ENCODE data around the gene INPP5F.
"Not testable (repeated sequence)": the region's sequence is repeated elsewhere in the genome, so short reads cannot be mapped to it uniquely, and the experiment has no call there.

Gene INPP5F

GRCh38 chr10:119742947-119743648 lies 17.2 kb downstream of the INPP5F start:
- DNase-seq, result no peak

DNA sequence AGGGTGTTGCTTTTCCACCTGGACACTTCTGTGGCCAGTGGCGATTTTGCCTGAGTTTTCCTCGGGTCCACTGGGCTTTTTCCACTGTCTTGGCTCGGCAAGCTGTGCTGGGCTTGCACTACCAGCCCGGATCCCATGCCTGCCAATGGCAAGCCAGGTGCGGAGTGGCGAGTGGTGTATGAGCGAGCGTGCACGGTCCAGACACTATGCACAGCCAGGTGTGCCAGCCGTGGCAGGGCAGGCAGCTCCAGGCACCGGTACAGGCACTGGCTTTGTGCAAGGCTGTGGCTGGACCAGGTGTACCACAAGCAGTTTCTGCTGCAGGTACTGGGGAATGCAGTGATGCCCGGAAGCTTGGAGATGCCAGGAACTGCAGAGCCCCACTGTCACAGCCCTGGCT lies 22.1 kb downstream of the INPP5F start:
- no peak for DNase-seq

- no peak for DNase-seq
Measured at GRCh38 chr10:119748871-119749270, 23.0 kb downstream of the INPP5F start.

DNA sequence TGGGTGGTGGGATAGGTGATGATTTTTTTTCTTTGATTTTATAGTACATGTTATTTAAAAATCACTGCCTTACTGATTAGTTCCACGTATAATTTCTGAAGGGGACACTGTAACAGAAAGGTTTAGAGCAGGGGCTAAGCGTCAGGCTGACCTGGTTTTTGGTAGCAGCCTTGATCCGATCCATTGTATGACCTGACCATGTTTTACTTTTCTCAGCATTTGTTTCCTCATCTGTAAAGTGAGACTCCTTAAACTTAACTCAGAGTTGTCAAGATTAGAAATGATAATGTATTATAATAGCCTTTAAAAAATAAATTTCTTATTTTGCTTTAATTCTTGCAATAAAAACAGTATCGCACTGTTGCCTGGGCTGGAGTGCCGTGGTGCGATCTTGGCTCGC lies 23.6 kb downstream of the INPP5F start:
- DNase-seq, result no peak

DNA sequence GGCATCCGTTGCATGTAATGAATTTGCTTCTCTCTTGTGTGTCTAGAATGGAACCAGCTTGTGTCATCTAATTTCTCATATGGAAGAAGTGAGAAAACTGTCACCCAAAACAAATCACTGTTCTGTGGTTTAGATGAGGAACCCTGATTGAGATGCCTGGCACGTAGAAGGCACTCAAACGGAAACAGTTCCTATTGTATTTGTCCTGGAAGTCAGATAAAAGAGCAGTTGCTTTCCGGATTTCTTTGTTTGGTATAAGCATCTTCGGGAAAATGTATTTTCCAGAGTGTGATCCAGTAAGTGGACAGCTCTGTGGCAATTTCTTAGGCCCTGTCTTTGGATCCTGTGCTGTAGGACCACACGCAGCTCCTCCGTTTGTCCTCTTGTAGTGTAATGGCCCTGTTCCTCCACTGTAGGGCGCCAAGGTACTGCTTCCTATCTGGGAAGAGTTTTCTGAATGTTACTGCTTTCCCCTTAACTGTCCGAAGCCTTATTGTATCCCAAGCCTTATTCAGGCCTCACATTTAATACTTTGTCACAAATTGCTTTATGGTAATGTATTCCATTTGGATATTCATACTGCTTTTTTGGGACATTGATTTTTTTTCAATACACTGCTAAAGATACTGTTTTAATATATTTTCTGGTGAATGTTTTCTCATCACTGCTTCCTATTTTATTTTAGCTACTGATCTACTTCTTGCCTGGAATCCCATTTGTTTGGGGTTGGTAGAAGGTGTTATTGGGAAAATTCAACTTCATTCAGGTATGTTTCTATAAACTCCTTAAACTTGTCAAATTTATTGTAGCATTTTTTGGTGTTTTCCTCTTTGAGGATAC lies 24.8 kb downstream of the INPP5F start:
- peak; percentile 59 to 67 for DNase-seq

GRCh38 chr10:119753309-119753708 lies 27.5 kb downstream of the INPP5F start:
- no peak for DNase-seq

GRCh38 chr10:119754085-119754484 lies 28.2 kb downstream of the INPP5F start:
- no peak for DNase-seq

DNA sequence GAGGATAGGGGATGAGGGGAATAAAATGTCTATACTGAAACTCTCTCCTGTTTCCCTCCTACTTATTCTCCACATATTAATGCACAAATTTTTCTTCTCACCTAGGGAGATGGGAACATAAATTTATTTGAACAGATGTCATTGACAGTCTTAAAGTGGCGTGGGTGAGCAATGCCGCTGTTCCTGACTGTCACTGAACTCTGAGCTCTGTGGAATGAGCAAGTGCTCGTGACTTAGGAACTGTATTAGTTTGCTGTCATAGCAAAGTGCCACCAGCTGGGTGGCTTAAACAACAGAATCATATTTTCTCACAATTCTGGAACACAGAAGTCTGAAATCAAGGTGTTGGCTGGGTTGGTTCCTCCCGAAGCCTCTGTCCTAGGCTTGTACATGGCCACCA lies 29.1 kb downstream of the INPP5F start:
- DNase-seq, result no peak

GRCh38 chr10:119755446-119755845 lies 29.6 kb downstream of the INPP5F start:
- DNase-seq, result no peak

DNA sequence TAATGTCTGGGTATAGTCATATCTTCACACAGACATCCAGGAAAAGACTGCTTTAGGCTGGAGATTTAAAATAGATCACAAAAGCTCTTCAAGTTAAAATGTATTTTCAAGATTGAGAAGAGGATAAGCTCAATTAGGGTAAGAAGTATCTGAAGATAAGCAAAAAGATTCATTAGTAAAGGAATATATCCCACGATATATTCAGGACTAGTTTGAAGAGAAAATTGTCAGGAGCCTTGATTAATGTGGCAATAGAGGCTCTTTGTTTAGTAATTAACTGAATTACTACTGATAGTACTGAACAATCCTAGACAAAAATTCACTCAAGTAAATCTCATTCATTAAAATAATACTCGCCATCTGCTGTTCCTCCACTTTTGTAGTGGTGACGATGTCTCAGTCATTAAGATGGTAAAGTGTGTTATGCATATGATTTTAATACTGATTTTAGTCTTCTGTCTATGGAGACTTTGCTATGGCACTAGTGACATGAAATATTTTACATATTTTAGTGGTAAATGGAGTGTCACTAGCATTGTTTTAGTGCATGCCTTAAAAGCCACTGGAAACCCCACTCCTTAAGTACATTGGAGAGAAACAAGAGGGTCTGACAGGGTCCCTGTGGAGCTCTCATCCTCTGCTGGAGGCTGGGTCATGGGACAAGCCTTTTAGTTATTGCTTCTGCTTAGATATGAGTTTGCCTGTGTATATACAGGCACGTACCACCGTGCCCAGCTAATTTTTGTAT lies 32.8 kb downstream of the INPP5F start:
- no peak for DNase-seq

DNA sequence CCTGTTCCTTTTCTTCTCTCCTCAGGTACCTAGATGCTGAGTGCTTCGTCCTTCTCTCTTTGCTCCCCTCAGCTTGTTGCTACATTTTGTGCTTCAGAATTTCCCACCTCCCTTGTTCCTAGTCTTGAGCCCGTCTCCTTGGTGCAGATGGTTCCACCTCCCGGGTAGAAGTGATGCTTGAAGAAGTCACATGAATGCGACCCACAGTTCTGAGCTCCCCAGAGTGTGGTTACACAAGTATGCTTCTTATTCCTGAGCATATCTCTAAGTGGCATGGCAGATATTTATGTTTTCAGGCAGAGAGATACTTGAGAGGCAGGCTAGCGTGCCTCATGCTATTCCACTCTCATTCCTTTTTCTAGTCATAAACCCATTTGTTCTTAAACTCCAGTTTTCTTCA lies 34.0 kb downstream of the INPP5F start:
- no peak for DNase-seq

DNA sequence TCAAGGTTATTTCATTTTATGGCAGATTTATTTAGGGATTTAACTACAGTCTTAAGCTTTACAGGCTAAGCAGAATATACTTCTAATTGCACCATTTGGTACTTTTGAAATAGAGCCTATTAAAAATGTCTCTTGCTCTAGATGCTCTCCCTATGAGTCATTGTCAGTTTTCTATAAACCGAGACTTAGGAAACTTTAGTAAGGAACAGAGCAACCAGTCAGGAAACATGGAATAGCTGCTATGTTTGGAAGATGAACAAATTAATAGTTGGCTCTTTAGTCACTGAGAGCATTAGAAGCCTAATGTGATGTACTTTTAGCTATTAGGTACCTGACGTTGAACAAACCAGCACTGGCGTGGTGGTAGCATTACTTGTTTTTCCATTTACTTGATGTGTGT lies 35.3 kb downstream of the INPP5F start:
- no peak for DNase-seq

DNA sequence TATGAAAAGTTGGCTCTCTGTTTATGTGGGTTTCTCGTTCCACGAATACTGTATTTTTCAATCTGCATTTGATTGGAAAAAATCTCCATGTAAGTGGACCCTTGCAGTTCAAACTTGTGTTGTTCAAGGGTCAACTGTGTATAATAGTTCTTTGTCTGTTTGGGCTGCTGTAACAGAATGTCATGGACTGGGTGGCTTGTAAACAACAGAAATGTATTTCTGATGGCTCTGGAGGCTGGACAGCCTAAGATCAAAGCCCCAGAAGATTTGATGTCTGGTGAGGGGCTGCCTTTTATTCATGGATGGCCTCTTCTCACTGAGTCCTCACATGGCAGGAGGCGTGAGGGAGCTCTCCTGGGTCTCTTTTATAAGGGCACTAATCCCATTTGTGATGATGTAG lies 36.2 kb downstream of the INPP5F start:
- DNase-seq, result no peak

GRCh38 chr10:119762805-119763798 lies 37.3 kb downstream of the INPP5F start:
- DNase-seq, result no peak

- DNase-seq, result no peak
Measured at GRCh38 chr10:119768455-119769094, 42.7 kb downstream of the INPP5F start.

GRCh38 chr10:119769886-119770285 lies 44.0 kb downstream of the INPP5F start:
- DNase-seq, result no peak

DNA sequence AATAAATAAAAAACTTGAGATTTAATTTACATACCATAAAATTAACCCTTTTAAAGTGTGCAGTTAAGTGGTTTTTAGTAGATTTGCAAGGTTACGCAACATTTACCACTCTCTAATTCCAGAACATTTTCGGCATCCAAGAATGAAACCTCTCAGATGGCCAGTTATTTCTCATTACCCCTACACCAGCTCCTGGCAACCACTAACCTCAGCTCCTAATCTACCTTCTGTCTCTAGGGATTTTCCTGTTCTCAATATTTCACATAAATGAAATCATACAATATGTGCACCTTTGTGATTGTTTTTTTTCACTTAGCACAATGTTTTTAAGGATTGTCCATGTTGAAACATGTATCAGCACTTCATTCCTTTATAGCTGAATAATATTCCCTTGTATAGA lies 45.1 kb downstream of the INPP5F start:
- DNase-seq, result no peak

DNA sequence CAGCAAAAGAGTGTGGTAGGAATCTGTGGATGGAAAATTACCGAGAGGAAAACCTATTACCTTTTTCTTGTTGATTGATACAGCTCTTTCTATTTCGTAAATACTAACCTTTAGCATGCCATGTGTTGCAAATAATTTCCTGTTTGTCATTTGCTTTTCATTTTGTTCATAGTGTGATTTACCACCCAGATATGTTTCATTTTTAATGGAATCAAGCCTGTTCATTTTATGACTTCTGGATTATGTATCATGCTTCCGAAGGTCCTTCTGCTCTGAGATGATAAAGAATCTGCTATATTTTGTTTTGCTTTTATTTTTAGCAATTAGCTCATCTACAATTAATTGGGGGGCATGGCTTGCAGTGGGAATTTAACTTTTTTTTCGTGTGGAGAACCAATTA lies 46.5 kb downstream of the INPP5F start:
- DNase-seq, result no peak

- DNase-seq, result not testable (repeated sequence)
Measured at GRCh38 chr10:119773041-119773440, 47.2 kb downstream of the INPP5F start.

DNA sequence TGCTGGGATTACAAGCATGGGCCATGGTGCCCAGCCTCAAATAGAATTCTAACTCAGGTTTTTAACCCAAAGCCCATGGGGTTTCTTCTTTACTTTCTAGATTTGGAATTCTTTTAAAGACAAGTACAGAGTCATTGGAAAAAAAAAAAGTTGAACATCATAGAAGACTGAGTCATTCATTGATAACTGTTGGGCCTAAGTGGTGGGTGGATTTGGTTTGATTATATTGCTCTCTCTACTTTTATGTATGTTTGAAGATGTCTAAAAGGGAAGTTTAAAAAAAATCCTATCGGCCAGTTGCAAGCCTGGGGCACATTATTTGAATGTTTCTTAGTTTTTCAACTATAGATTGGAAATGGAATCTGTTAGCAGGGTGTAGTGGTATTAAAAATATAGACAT lies 49.7 kb downstream of the INPP5F start:
- no peak for DNase-seq

DNA sequence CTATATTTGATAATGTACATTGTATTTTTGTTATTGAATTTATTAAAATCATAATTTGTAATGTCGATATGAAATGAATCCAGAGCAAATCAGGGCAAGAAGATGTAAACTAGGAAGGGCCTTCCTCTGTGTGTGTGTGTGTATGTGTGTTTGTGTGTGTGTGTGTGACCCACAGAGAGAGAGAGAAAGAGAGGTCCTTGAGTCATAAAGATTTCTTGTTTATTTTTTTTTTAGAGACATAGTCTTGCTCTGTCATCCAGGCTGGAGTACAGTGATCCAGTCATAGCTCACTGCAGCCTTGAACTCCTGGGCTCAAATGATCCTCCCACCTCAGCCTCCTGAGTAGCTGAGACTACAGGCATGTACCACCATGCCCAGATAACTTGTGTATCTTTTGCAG lies 50.7 kb downstream of the INPP5F start:
- no peak for DNase-seq

GRCh38 chr10:119777686-119778085 lies 51.8 kb downstream of the INPP5F start:
- no peak for DNase-seq

Data from activated T-cell treated with anti-CD3 and anti-CD28 coated beads, Interleukin-2, amount 50 U/mL, for 48 hours (primary cell).